Middle frontal gyrus (tissue), 1 donor: ENCODE measurements around the gene KLHL25.
"Not testable (repeated sequence)": the region's sequence is repeated elsewhere in the genome, so short reads cannot be mapped to it uniquely, and the experiment has no call there.

ENCODE experiments used
- DNase-seq: peaks from one replicate; pipeline ENCODE4 v3.0.0-alpha.2; 2015; ENCODE audit warnings: low spot score; ENCODE audit errors: extremely low spot score

The KLHL25 gene, protein sequence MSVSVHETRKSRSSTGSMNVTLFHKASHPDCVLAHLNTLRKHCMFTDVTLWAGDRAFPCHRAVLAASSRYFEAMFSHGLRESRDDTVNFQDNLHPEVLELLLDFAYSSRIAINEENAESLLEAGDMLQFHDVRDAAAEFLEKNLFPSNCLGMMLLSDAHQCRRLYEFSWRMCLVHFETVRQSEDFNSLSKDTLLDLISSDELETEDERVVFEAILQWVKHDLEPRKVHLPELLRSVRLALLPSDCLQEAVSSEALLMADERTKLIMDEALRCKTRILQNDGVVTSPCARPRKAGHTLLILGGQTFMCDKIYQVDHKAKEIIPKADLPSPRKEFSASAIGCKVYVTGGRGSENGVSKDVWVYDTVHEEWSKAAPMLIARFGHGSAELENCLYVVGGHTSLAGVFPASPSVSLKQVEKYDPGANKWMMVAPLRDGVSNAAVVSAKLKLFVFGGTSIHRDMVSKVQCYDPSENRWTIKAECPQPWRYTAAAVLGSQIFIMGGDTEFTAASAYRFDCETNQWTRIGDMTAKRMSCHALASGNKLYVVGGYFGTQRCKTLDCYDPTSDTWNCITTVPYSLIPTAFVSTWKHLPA

DNA sequence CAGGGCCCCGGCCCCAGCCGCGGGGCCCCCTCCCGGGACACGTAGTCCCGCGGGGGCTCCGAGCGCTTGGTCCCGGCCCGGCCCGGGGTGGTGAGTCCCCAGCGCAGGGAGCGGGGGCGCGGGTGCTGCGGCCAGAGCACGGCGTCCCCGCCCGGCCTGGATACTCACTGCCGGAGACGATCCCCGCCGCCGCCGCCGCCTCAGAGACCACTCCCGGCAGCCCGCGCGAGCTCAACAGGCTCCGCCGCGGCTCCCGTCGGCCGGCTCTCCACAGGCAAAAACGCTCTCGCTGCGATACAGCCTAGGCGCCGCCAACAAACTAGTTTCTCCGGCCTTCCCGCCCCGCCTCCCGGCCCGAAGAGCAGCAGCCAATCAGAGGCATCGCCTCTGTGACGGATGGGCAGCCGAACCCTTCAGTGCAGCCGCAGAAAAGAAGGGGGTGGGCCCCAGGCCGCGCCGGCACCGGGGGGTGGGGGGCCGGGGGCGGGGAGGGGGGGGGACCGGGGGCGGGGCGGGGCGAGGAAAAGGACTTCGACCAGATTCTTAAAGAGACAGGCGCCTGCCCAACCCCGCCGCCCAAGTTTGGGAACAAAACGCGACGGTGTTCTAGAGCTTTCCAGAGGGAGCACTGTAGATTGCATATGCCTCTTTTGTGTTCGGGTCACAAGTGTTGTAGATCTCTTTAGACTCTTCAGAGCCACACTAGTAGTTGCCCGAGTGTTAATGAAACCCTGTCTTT, at the start of gene KLHL25:
Gene KLHL25, minus strand, starts transcription at position 328 of the 739 bp plus-strand sequence. CDS start 25,115 bp downstream, outside the sequence.
- peak; percentile 93 for DNase-seq

DNA sequence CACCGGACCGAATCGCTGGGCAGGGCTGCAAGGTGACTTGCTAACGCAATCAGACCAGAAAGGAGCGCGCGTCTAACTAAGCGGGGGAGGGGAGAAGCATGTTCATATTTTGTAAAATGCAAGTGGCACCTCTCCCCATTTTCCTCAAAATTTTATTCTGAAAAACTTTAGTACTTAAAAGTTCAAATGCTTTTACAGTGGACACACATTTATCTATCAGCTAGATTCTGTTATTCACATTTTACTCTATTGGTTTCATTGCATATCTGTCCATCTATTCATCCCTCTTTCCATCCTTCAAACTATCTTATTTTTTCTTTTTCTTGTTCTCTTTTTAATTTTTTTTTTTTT, 46.1 kb upstream of the KLHL25 start:
- DNase-seq: no peak

GRCh38 chr15:85840079-85840801, 45.5 kb upstream of the KLHL25 start:
- peak; percentile 16 for DNase-seq

DNA sequence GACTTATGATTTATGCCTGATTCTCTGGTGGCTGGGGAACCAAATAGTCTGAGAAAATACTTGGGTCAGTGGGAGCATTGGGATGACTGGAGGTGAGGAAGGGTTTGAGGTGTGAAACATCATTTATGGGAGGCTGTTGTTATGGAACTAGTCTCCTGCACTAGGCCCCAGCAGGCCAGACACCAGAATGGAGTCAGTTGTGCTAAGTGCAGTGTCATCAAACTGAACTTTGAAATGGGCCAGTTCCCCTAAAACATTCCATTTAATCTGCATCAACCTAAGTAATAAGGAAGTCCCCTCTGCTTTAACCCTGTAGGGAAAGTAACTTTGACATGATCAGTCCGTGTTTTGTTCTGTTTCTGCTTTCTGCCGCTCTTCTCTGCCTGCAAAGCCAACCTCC, 44.9 kb upstream of the KLHL25 start:
- no peak for DNase-seq

GRCh38 chr15:85838655-85839054, 43.9 kb upstream of the KLHL25 start:
- no peak for DNase-seq

GRCh38 chr15:85837881-85838280, 43.2 kb upstream of the KLHL25 start:
- no peak for DNase-seq

DNA sequence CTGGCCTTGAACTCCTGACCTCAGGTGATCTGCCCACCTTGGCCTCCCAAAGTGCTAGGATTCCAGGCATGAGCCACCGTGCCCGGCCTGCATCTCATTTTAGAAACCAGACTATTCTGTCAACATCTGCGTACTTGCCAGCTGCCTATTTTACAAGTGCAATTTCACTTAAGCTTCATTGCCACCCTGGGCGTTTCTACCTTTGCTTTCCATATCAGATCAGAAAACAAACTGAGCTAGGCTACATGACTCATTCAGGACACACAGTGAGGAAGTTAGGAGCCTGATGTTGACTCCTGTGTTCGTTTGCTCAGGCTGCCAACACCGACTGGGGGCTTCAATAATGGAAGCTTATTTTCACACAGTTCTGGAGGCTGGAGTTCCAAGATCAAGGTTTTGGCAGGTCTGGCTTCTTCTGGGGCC, 42.3 kb upstream of the KLHL25 start:
- DNase-seq: no peak

DNA sequence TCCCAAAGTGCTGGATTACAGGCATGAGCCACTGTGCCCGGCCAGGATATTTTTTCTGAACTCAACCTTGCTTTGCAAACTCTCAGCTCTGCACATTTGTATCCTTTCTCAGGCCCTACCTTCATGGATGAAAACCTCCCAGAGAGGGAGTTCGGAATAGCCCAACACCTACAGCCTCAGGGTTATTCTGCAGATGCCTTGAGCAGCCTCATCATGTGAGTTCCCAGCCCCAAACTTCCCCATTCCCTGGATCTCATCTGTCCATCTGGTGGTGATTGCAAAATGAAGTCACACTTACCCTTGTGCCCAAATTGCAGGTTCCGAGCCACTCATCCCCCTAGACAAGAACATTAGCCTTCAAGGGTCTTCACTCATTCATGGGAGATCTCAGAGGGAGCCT, 39.9 kb upstream of the KLHL25 start:
- DNase-seq: no peak

- DNase-seq: no peak
These were observed 37.7 kb upstream of the KLHL25 start for GRCh38 chr15:85832394-85832793.

DNA sequence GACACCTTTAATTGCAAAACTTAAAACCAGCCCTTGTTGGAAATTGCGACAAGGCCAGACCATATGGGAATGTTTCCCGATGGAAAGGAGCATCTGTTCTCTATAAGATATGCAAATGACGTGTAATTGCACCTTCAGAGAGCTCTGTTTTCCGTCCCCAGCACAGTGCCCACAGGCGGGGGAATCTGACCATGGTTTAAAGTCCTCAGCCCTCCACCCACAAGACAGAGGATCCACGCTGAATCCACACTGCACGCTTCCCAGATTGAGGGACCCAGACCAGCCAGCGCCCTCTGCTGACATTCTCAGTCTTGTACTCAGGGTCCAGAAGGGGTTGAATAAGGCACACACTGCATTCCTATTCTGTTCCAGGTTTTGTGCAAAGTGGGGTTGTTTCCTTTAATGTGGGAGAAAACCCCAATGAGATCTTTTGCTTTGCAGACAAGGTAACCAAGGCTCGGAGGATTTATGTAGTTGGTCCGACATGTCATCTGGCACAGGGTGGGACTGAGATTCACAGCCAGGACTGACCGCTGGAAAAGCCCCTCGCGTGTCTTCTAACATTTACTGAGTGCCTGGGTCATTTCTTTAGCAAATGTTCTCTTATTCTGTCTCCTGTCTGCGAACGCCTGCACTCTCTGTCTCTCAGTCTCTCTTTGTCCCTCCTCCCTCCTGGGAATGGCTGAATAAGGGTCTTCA, 36.8 kb upstream of the KLHL25 start:
- DNase-seq: peak; percentile 56

DNA sequence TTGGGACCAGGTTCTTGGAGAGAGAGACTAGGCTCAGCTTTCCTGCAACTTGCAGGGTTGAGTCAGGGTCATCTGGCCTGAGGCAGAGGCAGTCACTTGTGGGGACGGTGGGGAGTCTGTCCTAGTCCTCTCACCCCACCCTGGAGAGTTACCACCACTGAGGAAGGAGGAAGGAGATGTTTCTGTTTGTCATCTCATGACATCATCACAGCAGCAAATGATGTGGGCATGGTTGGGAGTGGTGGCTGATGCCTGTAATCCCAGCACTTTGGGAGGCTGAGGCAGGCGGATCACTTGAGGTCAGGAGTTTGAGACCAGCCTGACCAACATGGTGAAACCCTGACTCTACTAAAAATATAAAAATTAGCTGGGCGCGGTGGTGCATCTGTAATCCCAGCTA, 35.0 kb upstream of the KLHL25 start:
- DNase-seq: not testable (repeated sequence)

DNA sequence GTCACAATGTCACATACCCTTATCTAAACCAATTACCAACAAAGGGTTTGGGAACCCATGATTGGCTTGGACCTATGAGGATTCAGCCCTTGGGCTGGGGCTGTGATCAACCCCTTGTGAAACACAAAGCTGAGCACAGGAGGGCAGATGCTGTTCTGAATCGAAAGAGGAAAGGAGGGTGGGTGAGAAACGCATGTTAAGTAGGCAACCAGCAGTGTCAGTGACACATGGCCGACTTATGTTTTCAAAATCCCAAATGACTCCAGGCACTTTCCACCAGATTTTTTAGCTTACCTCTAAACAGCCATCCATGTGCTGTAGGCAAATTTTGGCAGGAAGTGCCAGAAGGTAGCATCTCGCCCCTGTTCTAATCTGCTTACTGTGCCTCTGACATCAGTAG, 34.1 kb upstream of the KLHL25 start:
- DNase-seq: no peak

DNA sequence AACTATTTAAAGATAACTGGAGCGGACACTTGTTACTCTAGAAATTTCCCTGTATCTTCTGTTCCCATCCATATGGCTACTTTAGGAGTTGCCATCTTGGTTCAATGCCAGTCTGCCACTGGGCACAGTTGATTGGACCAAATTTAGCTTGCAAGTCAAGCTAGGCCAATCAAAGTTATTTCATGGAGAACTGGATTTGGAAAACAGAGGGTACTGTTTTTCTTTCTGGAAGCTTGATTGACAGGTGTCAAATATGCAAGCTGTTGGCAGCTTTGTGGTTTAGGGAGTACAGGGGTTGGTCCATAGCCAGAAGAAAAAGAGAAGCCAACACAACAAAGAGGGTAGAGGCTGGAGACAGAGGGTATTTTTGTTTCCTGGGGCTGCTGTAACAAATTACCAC, 33.4 kb upstream of the KLHL25 start:
- no peak for DNase-seq

- no peak for DNase-seq
These were observed 32.2 kb upstream of the KLHL25 start for GRCh38 chr15:85826756-85827515.

DNA sequence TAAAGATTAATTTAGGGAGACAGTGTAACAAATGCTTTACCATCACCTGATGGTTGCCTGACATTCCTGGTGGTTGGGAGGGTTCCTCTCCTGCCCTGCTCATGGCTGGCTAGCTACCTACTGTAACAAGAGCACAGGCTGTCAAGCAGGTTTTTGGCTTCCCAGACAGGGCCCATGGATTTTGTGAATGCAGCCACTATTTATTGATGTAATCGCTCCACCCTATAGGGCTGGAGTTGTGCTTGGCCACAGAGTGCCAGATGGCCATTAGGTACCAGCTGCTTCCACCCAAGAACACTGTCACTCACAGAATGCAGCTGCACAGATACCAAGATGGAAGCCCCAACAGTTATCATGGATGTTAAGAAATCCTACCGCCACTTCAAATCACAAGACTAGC, 31.0 kb upstream of the KLHL25 start:
- DNase-seq: no peak

DNA sequence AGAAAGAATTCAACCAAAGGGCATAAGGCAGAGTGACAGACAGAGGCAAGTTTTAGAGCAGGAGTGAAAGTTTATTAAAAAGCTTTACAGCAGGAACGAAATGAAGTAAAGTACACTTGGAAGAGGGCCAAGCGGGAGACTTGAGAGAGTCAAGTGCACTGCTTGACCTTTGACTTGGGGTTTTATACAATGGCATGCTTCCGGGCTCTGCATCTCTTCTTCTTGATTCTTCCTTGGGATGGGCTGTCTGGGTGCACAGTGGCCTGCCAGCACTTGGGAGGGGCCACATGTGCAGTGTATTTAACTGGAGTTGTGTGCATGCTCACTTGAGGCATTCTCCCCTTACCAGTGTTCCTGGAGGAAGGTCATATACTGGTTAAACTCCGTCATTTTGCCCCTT, 30.4 kb upstream of the KLHL25 start:
- DNase-seq: no peak

DNA sequence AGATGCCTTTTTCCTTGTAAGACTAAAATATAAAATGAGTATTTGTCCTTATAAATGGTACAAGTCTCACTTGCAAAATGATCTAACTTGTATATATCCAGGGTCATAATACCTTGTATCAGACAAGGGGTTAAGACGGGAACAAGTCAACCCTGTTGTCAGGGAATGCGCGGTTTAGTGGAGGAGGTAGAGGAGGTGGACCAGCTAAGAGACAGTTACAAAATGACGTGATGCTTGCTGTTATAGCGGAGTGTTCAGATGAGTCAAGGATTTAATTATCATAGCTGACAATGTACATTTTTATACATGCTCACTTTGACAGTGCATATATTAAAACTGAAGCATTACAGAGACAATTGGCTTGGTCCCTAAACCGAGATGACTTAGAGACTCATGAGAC, 26.8 kb upstream of the KLHL25 start:
- no peak for DNase-seq

DNA sequence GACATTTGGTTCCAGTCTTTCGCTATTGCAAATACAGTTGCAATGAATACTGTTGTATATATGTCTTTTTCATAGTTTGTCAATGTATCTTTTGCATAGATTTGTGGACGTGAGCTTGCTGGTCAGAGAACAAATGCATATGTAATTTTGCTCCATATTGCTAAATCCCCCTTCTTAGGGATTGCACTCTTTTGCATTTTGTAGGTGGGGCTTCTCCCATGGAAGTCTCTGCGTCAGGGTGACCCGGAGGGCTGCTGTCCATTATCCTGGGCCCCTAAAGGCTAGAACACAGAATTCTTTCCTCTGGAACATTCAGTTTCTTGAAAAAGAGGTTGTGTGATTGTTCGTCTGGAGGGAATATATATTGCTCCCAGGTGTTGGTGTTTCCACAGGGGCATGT, 25.2 kb upstream of the KLHL25 start:
- DNase-seq: no peak

GRCh38 chr15:85813234-85813633, 18.5 kb upstream of the KLHL25 start:
- DNase-seq: no peak

- DNase-seq: no peak
These were observed 15.3 kb upstream of the KLHL25 start for GRCh38 chr15:85810075-85810474.
